HepG2 (cell line): ENCODE results near the gene SLC25A11. TPM values are rescaled to one million over a fixed set of nuclear protein-coding genes. Genes with fewer than 3 reads are reported as not detected.

Experiments used
- ATAC-seq: fragments of 200-7000 bp; cut with Tn5 transposase; 3 replicates; pipeline ENCODE4 v1.9.1; 2020; ENCODE audit warnings: mild to moderate bottlenecking, moderate library complexity
- BruUV-seq: library from RNA; stranded (reverse); fragments of 400-500 nt; replicated peaks from 2 replicates; lab custom pipeline; 2021; lab: Mats Ljungman, UMichigan
- CTCF ChIA-PET: fragments of 300-600 bp; formaldehyde crosslinking; extraction: SDS; loops from one replicate; lab custom pipeline; 2021; ENCODE audit warnings: low total read pairs, inconsistent platforms, low intra/inter-chr PET ratio; lab: Yijun Ruan, JAX
- POLR2A ChIA-PET: fragments of 350-600 bp; sonication (Branson Sonifier 250); formaldehyde crosslinking; loops from one replicate; lab custom pipeline; 2020; ENCODE audit warnings: antibody characterized with exemption, inconsistent platforms; lab: Yijun Ruan, JAX
- DNase-seq: peaks from one replicate; pipeline ENCODE4 v3.0.0-alpha.2; 2015; ENCODE audit warnings: low spot score
- FAIRE-seq: peaks from 3 replicates; lab custom pipeline; 2011; peaks lifted over from hg19 to GRCh38; lab: Jason Lieb, UNC
- H2AFZ ChIP-seq: one replicate; pipeline ENCODE4 v1.6.1; 2011; ENCODE audit warnings: low read length, inconsistent platforms
- H3K27ac ChIP-seq: fragments of 300-600 bp; 3 replicates; pipeline ENCODE4 v1.8.0; 2011; ENCODE audit warnings: mixed run types, mild to moderate bottlenecking, mixed read lengths, low read length, inconsistent platforms; ENCODE audit not compliant: insufficient read depth; ENCODE audit errors: extremely low read length
- H3K27me3 ChIP-seq, 2 experiments: fragments of 200-600 bp in 1 of 2; 2 replicates in 1 of 2; 3 replicates in 1 of 2; pipeline versions ENCODE4 v1.6.0 to v1.8.0; 2011; ENCODE audit warnings: low read length in 2 of 2, mild to moderate bottlenecking in 2 of 2, moderate library complexity in 2 of 2, inconsistent platforms in 1 of 2; ENCODE audit not compliant: insufficient read depth in 2 of 2, control insufficient read depth in 1 of 2
- H3K36me3 ChIP-seq, 2 experiments: fragments of 200-600 bp in 1 of 2; replicated peaks in 1 of 2; 2 replicates in 1 of 2; 3 replicates in 1 of 2; pipeline versions ENCODE4 v1.5.1 to v1.8.0; 2011; ENCODE audit warnings: low read length in 2 of 2, inconsistent platforms in 1 of 2; ENCODE audit not compliant: insufficient read depth in 2 of 2, control insufficient read depth in 1 of 2
- H3K4me1 ChIP-seq: 2 replicates; pipeline ENCODE4 v1.5.1; 2012; ENCODE audit warnings: low read length, inconsistent platforms; ENCODE audit not compliant: insufficient read depth
- H3K4me2 ChIP-seq: 2 replicates; pipeline ENCODE4 v1.6.0; 2011; ENCODE audit warnings: low read depth, low read length, inconsistent platforms
- H3K4me3 ChIP-seq, 3 experiments: fragments of 200-600 bp in 1 of 3; sonication (generic), shearing (Covaris generic) in 1 of 3; replicated peaks in 1 of 3; 2 replicates each; pipeline ENCODE4 v1.5.1; 2011 to 2016; ENCODE audit warnings: low read length in 3 of 3, inconsistent platforms in 2 of 3, low read depth in 2 of 3, mild to moderate bottlenecking in 2 of 3, control low read depth in 1 of 3, mixed read lengths in 1 of 3; ENCODE audit not compliant: insufficient read depth in 1 of 3
- H3K79me2 ChIP-seq: one replicate; pipeline ENCODE4 v1.6.1; 2011; ENCODE audit warnings: low read length, inconsistent platforms; ENCODE audit not compliant: insufficient read depth
- H3K9ac ChIP-seq: 2 replicates; pipeline ENCODE4 v1.6.0; 2011; ENCODE audit warnings: mild to moderate bottlenecking, low read depth, low read length, inconsistent platforms; ENCODE audit not compliant: insufficient read depth
- H3K9me3 ChIP-seq: 2 replicates; pipeline ENCODE4 v1.5.1; 2012; ENCODE audit warnings: mild to moderate bottlenecking, low read length
- H4K20me1 ChIP-seq: 2 replicates; pipeline ENCODE4 v1.6.0; 2011; ENCODE audit warnings: inconsistent platforms, mild to moderate bottlenecking, low read length, moderate library complexity; ENCODE audit not compliant: insufficient read depth
- CBFB ChIP-seq: sonication (generic); formaldehyde crosslinking; IDR thresholded peaks from 2 replicates; pipeline ENCODE4 v1.4.0; 2020; ENCODE audit warnings: missing genetic modification reagents
- HNRNPK ChIP-seq: fragments of 200-400 bp; formaldehyde crosslinking; IDR thresholded peaks from 2 replicates; pipeline ENCODE4 v1.6.1; 2018; ENCODE audit warnings: low read length, low read depth, moderate library complexity, mild to moderate bottlenecking; ENCODE audit not compliant: poor library complexity, severe bottlenecking
- MED13 ChIP-seq: sonication (generic); formaldehyde crosslinking; IDR thresholded peaks from 2 replicates; pipeline ENCODE4 v1.5.0; 2020; ENCODE audit warnings: missing genetic modification reagents
- PAF1 ChIP-seq: IDR thresholded peaks from 2 replicates; pipeline ENCODE4 v1.6.1; 2016; ENCODE audit warnings: missing genetic modification reagents, missing compliant biosample characterization
- POLR2G ChIP-seq: fragments of 200-400 bp; formaldehyde crosslinking; IDR thresholded peaks from 2 replicates; pipeline ENCODE4 v1.6.1; 2018; ENCODE audit warnings: mild to moderate bottlenecking, low read depth, low read length, moderate library complexity
- RBFOX2 ChIP-seq: fragments of 200-400 bp; formaldehyde crosslinking; IDR thresholded peaks from 2 replicates; pipeline ENCODE4 v1.6.1; 2017; ENCODE audit warnings: low read depth, mild to moderate bottlenecking, low read length
- RBM22 ChIP-seq: fragments of 200-400 bp; formaldehyde crosslinking; optimal IDR thresholded peaks from 2 replicates; pipeline ENCODE3; 2017; ENCODE audit warnings: mild to moderate bottlenecking, low read length, moderate library complexity
- SSRP1 ChIP-seq: IDR thresholded peaks from 2 replicates; pipeline ENCODE4 v1.6.1; 2016; ENCODE audit warnings: control low read depth
- ZKSCAN1 ChIP-seq: fragments of 150-350 bp; IDR thresholded peaks from 2 replicates; pipeline ENCODE4 v1.6.1; 2014; ENCODE audit warnings: low read length
- ZNF256 ChIP-seq: sonication (generic); formaldehyde crosslinking; conservative IDR thresholded peaks from 2 replicates; pipeline ENCODE4 v1.4.0; 2020; ENCODE audit warnings: missing genetic modification reagents
- ZNF780A ChIP-seq: sonication (generic); formaldehyde crosslinking; IDR thresholded peaks from 2 replicates; pipeline ENCODE4 v1.8.0; 2022; ENCODE audit warnings: mild to moderate bottlenecking, missing genetic modification reagents, moderate library complexity
- WGBS: methylation state at CpG from one replicate; pipeline ENCODE4 v1.1.6; 2017; ENCODE audit warnings: low lambda C conversion rate; 5-methylcytosine and 5-hydroxymethylcytosine counted together
- in situ Hi-C: cut with HindIII; loops from 2 replicates; pipeline ENCODE4 v1.10.0; 2017; ENCODE audit warnings: low pct_unique_long_range_greater_than_20kb; ENCODE audit not compliant: extremely low pct_ligation_motif_present
- intact Hi-C: fragments of 100-400 bp; cut with micrococcal nuclease; formaldehyde crosslinking; loops from one replicate; pipeline ENCODE4 v1.10.0; 2022; ENCODE audit not compliant: unreplicated experiment
- polyA plus RNA-seq, 8 experiments: library from polyadenylated mRNA; depleted of rRNA in 3 of 8; stranded (reverse) in 7 of 8; unstranded in 1 of 8; fragments of >200 nt; fragmentation: Illumina TruSeq in 4 of 8; extraction: Trizol in 4 of 8; gene quantifications; 2 replicates each; pipeline versions ENCODE4 v1.2.1 to v1.2.3, GENCODE V29; 2011 to 2016; ENCODE audit warnings: low read depth in 4 of 8, missing spikeins in 1 of 8, mixed read lengths in 1 of 8; ENCODE audit not compliant: insufficient read depth in 1 of 8
- total RNA-seq, 5 experiments: library from RNA; depleted of rRNA; stranded (reverse); fragments of >200 nt; fragmentation: Illumina TruSeq; extraction: Trizol; gene quantifications; 2 replicates each; pipeline ENCODE4 v1.2.3, GENCODE V29; 2016; ENCODE audit warnings: low read depth in 1 of 5
- TF ChIP-seq, protein P1 (sequence below): sonication (generic); formaldehyde crosslinking; IDR thresholded peaks from 2 replicates; pipeline ENCODE4 v1.5.0; 2020; ENCODE audit warnings: missing genetic modification reagents, mild to moderate bottlenecking, borderline replicate concordance
- TF ChIP-seq, protein P2 (sequence below): IDR thresholded peaks from 2 replicates; pipeline ENCODE4 v1.6.1; 2016; ENCODE audit warnings: mild to moderate bottlenecking, missing biosample characterization, missing genetic modification reagents
- TF ChIP-seq, protein P3 (sequence below): IDR thresholded peaks from 2 replicates; pipeline ENCODE4 v1.6.1; 2016; ENCODE audit warnings: missing compliant biosample characterization, missing genetic modification reagents, borderline replicate concordance

The SLC25A11 gene
- total and polyA plus RNA-seq, 2 of the 13 experiments (the other 11 are each of a cell fraction or from before 2014, with no cell fraction given): 35.4 to 47.2 TPM

DNA sequence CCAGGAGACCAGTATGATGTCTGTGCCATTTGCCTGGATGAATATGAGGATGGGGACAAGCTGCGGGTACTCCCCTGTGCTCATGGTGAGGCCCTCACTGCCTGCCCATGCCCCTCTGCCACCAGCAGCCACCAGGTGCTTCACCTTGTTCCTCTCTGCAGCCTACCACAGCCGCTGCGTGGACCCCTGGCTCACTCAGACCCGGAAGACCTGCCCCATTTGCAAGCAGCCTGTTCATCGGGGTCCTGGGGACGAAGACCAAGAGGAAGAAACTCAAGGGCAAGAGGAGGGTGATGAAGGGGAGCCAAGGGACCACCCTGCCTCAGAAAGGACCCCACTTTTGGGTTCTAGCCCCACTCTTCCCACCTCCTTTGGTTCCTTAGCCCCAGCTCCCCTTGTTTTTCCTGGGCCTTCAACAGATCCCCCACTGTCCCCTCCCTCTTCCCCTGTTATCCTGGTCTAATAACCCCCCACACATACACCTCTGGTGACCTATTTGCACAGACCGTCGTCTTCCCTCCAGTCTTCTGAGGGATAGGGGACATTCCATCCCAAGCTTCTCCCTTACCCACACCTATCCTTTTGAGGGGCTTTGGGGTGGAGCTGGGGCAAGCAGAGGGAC, 4.8 kb upstream of the SLC25A11 start (continued):
- TF ChIP-seq SSRP1 (peak; percentile 21; the same call in 1 of the 2 replicates), RBM22 (peak; percentile 7), MED13 (CRISPR knock-in tag) (no peak), PAF1 (peak; percentile 70; the same call in 1 of the 2 replicates), POLR2G (peak; percentile 75)
- TF ChIP-seq, protein P1, sequence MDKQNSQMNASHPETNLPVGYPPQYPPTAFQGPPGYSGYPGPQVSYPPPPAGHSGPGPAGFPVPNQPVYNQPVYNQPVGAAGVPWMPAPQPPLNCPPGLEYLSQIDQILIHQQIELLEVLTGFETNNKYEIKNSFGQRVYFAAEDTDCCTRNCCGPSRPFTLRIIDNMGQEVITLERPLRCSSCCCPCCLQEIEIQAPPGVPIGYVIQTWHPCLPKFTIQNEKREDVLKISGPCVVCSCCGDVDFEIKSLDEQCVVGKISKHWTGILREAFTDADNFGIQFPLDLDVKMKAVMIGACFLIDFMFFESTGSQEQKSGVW (CRISPR knock-in tag): no peak
- TF ChIP-seq, protein P2, sequence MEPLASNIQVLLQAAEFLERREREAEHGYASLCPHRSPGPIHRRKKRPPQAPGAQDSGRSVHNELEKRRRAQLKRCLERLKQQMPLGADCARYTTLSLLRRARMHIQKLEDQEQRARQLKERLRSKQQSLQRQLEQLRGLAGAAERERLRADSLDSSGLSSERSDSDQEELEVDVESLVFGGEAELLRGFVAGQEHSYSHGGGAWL: 0 out of 2 replicates have a peak, but pooled peaks have one; percentile 35
- TF ChIP-seq, all 625 proteins: peak for 14

DNA sequence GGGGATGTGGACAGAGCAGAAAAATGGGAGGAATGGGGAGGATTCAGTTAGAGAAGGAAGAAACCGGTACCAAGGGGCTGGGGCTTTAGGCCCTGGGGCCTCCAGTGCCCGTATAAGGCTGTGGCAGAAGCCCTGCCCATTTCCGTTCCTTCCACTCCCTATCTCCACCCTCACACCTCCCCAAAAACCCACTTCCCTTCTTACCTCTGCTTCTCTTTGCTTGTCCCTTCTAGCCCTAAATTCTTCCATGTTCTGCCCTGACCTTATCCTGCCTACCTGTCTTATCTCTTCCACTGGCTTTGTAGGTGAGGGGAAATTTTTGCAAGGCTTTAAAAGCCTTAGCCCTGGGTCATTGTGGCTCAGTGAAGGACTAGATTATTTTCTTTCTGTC, 4.3 kb upstream of the SLC25A11 start:
- intact Hi-C loops: no loop called here
- Histone ChIP-seq H3K27ac (peak overlapping the region; percentile 38), H3K9ac (no peak overlapping the region), H3K4me1 (peaks cover 38% of the 10 kb centered on the region), H3K79me2 (peaks cover 63% of the 10 kb centered on the region), H3K4me2 (no peak overlapping the region), H3K9me3 (no peaks in the 10 kb centered on the region), H3K27me3 (no peaks in the 10 kb centered on the region; a peak in 1 of 5 replicates), H3K36me3 (peaks cover 18 to 37% of the 10 kb centered on the region in 2 experiments), H2AFZ (no peak overlapping the region), H4K20me1 (peaks cover 33% of the 10 kb centered on the region), H3K4me3 (no peak overlapping the region)
- CTCF ChIA-PET: no interaction called here
- no TSS peak for BruUV-seq
- in situ Hi-C loops: no loop called here
- DNase-seq (no peak), FAIRE-seq (no peak), ATAC-seq (no peak)
- no peak for TF ChIP-seq ZNF780A (CRISPR knock-in tag)
- no peak for TF ChIP-seq ZKSCAN1
- peak; percentile 76 for TF ChIP-seq HNRNPK
- TF ChIP-seq ZNF256 (CRISPR knock-in tag): no peak
- peak; percentile 4; the same call in 1 of the 2 replicates for TF ChIP-seq POLR2G
- TF ChIP-seq, protein P3, sequence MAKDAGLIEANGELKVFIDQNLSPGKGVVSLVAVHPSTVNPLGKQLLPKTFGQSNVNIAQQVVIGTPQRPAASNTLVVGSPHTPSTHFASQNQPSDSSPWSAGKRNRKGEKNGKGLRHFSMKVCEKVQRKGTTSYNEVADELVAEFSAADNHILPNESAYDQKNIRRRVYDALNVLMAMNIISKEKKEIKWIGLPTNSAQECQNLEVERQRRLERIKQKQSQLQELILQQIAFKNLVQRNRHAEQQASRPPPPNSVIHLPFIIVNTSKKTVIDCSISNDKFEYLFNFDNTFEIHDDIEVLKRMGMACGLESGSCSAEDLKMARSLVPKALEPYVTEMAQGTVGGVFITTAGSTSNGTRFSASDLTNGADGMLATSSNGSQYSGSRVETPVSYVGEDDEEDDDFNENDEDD (CRISPR knock-in tag): no peak
- TF ChIP-seq RBFOX2: peak; percentile 68
- no peak for TF ChIP-seq CBFB
- POLR2A ChIA-PET: interaction anchor here (1.6 to 10.0 kb wide), 2 partner anchors 23 to 24 kb away, joined by 6 to 273 read pairs; partner anchors contain the start of gene SPAG7
- 89% methylated on average over 3 of the region's 3 CpGs for WGBS
